HG03460 (cell line): Measurements from ENCODE around the gene WASHC4.
A peak's percentile ranks its signal among the peaks of the same experiment; 100 is the strongest.
"Not testable (repeated sequence)": the region's sequence is repeated elsewhere in the genome, so short reads cannot be mapped to it uniquely, and the experiment has no call there.

Source experiments
- ATAC-seq: cut with Tn5 transposase; IDR thresholded peaks from one replicate; pipeline ENCODE4 v1.9.1; 2021; ENCODE audit not compliant: unreplicated experiment

Gene WASHC4

DNA sequence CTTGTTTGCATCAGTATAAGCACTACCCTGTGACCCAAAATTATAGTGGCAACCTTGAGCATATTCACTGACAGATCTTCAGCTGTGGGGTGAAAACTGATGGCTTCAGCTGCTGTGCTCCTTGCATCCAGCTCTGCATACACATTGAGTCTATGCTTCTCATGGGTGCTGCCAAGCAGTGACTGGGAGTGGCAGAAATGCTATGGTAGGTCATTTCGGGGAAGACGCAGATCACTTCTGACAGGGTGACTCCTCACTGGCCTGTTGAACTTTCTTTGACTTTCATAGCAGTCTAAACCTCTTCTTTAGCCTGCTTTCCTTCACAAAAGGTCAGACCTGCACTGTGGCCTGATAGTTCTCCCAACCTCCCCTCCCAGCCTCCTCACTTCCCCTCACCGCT is 17.7 kb upstream of the WASHC4 start:
- no peak for ATAC-seq

- no peak for ATAC-seq
Measured at GRCh38 chr12:105090361-105090760, 17.2 kb upstream of the WASHC4 start.

DNA sequence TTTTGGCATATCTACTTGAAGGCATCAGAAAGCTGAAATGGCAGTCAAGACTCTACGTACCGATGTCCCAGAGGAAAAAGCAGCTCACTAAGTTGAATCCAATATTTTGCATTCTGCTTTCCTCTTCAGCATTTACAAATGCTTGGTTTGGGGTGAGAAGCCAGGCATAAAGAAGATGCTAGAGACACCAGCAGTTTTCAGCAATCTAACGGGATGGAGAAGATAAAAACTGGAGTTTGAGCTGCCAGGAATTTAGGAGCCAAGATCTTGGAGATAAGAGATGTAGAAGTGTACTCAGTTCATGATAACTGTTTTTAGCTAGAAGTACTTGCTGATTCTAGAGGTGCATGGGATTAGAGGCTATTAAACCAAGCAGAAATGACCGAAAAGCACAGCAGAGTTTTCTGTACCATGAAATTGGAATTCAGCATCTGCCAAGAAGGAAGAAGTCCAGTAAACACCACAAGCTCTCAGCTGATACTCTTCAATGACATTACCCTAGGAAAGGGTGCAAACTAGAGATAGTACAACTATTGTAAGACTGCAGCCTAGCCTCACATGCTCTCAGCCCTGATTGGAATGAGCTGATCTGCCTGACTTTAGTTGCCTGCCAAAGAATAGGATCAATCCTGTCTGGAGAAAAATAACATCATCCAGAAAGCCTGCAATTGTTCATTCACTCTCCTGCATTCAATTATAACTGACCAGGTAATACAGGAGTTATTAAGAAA is 15.9 kb upstream of the WASHC4 start:
- ATAC-seq = no peak

DNA sequence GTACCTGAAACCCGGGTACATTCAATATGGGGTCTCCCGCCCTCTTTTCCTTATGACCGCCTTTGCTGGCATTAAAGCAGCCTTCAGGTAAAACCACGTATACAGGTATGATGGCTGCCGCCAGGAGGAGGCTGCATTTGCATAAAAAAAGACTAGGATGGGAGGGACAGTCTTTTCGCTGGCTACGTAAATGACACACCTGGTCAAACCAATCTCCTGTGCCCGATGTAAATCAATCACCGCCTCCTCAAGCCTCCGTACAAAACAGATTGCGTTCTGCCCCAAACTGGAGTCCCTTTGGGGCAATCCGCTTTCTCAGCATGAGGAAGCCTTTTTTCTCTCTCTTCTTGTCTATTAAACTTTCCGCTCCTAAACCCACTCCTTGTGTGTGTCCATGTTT is 15.2 kb upstream of the WASHC4 start:
- ATAC-seq = no peak

GRCh38 chr12:105095338-105095737 is 12.2 kb upstream of the WASHC4 start:
- not testable (repeated sequence) for ATAC-seq

DNA sequence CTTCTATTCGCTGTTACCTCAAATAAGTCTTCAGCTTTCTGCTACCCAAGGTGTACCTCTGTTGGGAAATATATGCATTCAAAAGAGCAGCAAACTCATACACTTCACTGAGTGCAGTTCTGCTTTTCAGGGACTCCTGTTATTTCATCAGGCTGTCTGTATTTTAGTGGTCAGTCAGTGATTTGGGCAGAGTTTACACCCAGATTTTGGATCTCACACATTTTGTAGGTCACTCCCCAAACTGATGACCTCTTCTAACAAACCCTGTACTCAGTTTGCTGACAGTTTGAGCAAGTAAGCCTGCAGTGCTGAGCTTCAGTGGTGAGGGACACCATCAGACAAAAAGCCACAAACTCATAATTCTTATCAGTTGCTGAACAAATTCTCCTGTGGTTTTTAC is 8.2 kb upstream of the WASHC4 start:
- ATAC-seq = no peak

- no peak for ATAC-seq
Measured at GRCh38 chr12:105100207-105100985, 7.1 kb upstream of the WASHC4 start.

DNA sequence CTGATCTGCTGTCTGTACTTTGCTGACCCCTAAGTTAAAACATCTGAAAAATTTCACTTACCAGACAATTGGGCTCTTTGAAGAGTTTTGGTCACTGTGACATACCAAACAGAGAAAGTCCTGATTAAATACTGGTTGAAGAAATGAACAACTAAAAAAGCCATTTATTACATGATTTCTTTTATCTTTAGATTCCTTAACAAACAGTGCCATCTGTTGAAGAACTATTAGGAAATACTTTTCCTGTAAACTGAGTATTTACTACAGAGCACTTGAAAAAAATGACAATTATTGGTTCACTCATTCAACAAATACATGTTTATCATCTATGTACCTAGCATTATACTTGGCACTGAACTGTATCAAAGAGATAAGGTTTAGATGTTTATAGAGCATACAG is 6.5 kb upstream of the WASHC4 start:
- no peak for ATAC-seq

DNA sequence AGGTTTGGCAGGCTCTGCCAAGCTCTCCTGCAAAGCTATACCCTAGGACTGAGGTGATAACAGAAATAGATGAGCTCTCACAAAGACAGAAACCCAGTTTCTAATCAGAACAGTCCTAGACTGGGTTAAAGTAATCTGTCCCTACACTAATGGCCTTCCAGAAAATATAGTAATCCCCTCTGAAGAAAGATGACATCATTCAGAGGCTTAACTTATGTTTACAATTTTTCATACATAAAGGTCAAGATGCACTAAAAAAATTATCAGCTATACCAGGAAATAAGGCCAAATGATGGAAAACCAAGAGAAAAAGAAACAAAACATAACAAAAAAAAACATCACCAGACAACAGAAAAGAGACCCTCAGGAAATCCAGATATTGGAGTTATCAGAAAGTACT is 4.9 kb upstream of the WASHC4 start:
- ATAC-seq = no peak

DNA sequence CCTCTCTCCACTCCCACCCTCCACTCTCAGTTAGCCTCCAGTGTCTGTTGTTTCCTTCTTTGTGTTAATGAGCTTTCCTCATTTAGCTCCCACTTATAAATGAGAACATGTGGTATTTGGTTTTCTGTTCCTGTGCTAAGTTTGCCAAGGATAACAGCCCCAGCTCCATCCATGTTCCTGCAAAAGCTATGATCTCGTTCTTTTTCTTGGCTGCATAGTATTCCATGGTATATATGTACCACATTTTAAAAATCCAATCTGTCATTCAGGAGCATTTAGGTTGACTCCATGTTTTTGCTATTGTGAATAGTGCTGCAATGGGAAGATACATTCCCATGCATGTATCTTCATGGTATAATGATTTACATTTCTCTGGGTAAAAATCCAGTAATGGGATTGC is 2.8 kb upstream of the WASHC4 start:
- no peak for ATAC-seq

DNA sequence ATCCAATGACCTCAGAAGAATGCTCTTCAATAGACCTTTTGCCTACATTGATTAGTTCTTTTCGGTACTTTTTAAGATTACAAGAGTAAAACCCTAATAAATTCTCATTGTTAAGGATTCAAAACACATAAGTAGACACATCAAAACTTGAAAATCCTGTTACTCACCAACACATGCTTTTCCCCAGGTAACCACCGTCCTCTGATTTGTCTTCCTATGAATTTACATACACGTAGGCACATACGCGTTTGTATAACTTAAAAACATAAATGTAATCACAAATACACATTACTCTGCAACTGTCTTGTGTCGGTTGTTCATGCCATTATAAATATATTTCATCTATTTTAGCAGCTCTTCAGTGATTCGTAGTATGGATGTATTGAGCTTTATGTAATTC is 910 bp upstream of the WASHC4 start:
- no peak for ATAC-seq

GRCh38 chr12:105107171-105107493 is 399 bp upstream of the WASHC4 start:
- ATAC-seq = peak; percentile 6

- no peak for ATAC-seq
Measured at GRCh38 chr12:105109465-105110212, 2.1 kb downstream of the WASHC4 start.

DNA sequence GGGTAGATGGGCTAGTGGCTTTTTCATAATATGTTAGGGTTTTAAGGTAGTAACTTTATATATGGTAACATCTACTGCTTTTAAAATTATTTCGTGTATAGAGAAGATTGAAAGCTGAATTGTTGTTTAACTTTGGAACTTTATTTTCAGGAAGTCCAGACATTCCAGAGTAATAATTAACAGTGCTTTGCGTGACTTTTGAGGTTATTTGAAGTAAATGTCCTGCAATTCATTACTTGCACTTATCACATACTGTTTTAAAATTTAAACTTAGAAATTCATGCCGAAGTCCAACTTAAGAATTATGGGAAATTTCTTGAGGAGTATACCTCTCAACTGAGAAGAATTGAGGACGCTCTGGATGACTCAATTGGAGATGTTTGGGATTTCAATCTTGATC is 3.3 kb downstream of the WASHC4 start:
- ATAC-seq = no peak

DNA sequence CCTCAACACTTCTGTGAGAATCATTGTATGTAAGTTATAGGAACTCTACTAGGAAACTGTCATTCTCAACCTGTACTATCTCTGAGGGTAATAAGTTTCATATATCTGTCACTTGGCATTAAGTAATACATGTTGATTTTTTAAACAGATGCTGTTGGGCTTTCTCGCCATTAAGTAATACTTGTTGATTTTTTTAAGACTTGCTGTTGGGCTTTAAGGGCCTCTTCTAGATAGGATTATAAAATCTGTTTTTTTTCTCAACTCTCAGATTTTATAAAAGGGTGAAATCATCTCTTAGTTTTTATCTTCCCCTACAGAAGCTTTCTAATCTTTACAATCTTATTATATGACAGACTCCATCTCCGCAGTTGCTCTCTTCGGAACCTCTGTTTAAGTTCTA is 5.6 kb downstream of the WASHC4 start:
- ATAC-seq = no peak

- ATAC-seq = no peak
Measured at GRCh38 chr12:105116969-105117368, 9.4 kb downstream of the WASHC4 start.

- ATAC-seq = no peak
Measured at GRCh38 chr12:105120551-105120950, 13.0 kb downstream of the WASHC4 start.

GRCh38 chr12:105138248-105138647 is 30.7 kb downstream of the WASHC4 start:
- no peak for ATAC-seq

- ATAC-seq = no peak
Measured at GRCh38 chr12:105141320-105141922, 33.9 kb downstream of the WASHC4 start.

- ATAC-seq = no peak
Measured at GRCh38 chr12:105142259-105142658, 34.7 kb downstream of the WASHC4 start.

GRCh38 chr12:105156260-105156659 is 48.7 kb downstream of the WASHC4 start:
- ATAC-seq = no peak

- no peak for ATAC-seq
Measured at GRCh38 chr12:105157606-105158005, 50.1 kb downstream of the WASHC4 start.
